Stimulated activated CD4-positive, alpha-beta T cell treated with anti-CD3 and anti-CD28 coated beads, Interleukin-2, amount 100 ng/mL, for 24 hours (primary cell): ENCODE data around the gene TAF4B.
"Not testable (repeated sequence)": the region's sequence is repeated elsewhere in the genome, so short reads cannot be mapped to it uniquely, and the experiment has no call there.

Experiments
- DNase-seq, 2 donors: peaks; one replicate each; pipeline ENCODE4 v3.0.0-alpha.2; 2020

The TAF4B gene, protein sequence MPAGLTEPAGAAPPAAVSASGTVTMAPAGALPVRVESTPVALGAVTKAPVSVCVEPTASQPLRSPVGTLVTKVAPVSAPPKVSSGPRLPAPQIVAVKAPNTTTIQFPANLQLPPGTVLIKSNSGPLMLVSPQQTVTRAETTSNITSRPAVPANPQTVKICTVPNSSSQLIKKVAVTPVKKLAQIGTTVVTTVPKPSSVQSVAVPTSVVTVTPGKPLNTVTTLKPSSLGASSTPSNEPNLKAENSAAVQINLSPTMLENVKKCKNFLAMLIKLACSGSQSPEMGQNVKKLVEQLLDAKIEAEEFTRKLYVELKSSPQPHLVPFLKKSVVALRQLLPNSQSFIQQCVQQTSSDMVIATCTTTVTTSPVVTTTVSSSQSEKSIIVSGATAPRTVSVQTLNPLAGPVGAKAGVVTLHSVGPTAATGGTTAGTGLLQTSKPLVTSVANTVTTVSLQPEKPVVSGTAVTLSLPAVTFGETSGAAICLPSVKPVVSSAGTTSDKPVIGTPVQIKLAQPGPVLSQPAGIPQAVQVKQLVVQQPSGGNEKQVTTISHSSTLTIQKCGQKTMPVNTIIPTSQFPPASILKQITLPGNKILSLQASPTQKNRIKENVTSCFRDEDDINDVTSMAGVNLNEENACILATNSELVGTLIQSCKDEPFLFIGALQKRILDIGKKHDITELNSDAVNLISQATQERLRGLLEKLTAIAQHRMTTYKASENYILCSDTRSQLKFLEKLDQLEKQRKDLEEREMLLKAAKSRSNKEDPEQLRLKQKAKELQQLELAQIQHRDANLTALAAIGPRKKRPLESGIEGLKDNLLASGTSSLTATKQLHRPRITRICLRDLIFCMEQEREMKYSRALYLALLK

DNA sequence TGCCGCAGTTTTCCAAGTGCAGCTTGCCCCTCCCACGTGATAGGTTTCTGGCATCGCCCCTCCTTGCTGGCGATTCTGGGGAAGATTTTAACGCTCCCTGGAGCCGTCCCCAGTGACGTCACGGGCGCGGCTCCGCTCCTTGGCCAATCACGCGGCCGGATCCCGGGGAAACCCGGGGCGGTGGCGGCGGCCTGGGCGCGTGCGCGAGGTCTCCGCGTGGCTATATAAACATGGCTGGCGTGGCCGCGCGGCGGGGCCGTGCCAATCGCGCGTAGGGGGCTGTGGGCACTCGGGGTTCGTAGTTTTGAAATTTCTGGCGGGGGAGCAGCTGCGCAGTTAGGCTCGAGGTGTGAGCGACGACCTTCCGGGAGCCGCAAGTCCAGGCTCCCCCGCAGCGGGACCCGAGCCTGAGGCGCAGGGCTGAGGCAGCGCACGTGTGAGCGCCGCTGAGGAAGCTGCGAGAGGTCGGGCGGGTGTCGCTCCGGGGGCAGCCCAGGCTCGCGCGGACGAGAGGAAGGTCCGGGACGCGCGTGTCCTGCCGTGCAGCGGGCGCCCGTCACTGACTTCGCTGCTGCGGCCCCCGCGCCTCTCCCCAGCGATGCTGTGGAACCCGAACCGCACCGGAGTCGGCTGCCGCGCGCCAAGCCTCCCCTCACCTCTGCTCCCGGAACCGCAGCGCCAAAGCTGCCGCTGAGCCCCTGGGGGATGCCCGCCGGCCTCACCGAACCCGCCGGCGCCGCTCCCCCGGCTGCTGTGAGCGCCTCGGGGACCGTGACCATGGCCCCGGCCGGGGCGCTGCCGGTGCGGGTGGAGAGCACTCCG is at the start of gene TAF4B:
TAF4B (plus strand) TSS at position 217 of the 822 bp plus-strand sequence; CDS start at position 706, 489 bp downstream.
- DNase-seq: peak; percentile 95 to 96

DNA sequence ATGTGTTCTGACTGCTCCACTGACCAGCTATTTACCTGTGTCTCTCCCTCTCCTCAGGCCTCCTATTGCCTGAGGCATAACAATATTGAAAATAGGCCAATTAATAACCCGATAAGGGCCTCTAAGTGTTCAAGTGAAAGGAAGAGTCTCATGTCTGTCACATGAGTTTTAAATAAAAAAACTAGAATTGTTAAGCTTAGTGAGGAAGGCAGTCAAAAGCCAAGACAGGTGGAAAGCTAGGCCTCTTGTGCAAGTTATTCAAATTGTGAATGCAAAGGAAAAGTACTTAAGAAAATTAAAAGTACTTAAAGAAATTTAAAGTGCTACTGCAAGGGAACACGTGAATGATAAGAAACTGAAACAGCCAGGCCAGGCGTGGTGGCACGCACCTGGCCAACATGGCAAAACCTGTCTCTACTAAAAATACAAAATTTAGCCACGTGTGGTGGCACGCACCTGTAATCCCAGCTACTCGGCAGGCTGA is 44.9 kb upstream of the TAF4B start:
- no peak for DNase-seq

DNA sequence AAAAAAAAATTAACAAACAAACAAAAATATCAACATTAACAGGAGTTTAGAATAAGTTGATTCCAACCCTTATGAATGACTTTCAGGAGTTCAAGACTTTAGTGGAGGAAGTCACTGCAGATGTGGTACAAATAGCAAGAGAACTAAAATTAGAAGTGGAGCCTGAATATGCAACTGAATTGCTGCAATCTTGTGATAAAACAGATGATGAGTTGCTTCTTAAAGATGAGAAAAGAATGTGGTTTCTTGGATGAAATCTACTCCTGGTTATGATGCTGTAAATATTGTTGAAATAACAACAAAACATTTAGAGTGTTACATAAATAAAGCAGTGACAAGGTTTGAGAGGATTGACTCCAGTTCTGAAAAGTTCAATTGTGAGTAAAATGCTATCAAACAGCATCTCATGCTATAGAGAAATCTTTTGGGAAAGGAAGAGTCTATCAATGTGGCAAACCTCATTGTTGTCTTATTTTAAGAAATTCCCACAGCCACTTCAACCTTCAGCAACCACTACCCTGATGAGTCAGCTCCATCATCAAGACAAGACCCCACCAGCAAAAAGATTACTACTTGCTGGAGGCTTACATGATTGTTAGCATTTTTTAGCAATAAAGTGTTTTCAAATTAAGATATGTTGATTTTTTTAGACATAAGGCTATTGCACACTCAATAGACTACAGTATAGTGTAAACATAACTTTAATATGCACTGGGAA is 42.7 kb upstream of the TAF4B start:
- DNase-seq: no peak

DNA sequence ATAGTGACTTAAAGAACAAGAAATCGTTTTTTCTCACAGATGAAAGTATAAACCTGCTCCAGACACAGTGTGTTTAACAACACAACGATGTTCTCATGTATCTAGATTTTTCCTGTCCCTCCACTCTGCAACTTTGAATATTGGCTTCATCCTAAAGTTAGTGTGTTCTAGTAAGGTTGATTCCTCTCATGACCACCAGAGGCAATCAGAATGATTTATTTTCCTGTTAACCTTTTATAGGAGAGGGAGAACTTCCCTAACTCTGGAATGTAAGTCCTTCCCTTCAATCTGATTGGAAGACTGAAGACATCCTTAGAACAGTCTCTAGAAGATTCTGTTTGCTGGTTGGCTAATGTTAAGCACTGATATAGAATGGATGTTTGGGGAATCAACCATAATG is 41.0 kb upstream of the TAF4B start:
- no peak for DNase-seq

DNA sequence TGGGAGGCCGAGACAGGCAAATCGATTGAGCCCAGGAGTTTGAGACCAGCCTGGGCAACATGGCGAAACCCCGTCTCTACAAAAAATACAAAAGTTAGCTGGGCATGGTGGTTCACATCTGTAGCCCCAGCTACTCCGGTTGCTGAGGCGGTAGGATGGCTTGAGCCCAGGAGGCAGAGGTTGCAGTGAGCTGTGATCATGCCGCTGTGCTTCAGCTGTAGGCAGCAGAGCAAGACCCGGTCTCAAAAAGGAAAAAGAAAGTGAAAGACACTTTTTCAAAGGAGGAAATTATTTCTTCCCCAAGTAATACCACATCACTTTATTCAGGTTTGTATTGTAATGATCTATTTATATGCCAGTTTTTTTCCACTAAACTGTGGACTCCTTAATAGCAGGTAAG is 35.7 kb upstream of the TAF4B start:
- peak; percentile 21 to 34 for DNase-seq

DNA sequence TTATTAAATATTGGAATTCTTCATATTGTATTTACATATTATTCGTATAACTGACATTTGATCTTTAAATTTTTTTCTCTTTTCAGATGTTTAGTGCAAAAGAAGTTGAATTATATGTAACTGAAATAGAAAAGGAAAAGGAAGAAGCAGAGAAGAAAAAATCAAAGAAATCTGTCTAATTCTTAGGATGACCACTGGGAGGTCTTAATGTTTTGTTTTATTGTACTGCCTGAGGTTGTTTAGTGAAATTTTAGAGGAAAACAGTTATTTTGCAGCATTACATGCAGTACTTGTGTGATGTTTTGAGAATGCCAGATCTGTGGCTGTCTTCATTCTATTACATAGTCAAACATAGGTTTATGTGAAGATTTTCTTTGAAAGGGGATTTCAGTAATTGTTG is 34.0 kb upstream of the TAF4B start:
- no peak for DNase-seq

DNA sequence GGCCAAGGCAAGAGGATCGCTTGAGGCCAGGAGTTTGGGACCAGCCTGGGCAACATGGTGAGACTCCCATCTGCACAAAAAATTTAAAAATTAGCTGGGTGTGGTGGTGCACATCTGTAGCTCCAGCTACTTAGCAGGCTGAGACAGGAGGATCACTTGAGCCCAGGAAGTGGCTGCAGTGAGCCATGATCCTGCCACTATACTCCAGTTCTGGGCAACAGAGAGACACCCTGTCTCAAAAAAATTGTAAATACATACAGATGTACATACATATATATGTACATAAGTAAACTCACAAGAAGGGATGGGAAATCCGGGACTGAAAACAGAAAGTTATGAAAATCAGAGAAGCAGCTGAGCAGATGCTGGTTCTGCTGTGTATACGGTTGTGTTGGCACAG is 29.6 kb upstream of the TAF4B start:
- DNase-seq: no peak

DNA sequence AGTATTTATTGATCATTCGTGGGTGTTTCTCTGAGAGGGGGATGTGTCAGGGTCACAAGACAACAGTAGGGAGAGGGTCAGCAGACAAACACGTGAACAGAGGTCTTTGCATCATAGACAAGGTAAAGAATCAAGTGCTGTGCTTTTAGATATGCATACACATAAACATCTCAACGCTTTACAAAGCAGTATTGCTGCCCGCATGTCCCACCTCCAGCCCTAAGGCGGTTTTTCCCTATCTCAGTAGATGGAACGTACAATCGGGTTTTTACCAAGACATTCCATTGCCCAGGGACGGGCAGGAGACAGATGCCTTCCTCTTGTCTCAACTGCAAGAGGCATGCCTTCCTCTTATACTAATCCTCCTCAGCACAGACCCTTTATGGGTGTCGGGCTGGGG is 24.2 kb upstream of the TAF4B start:
- DNase-seq: not testable (repeated sequence)

DNA sequence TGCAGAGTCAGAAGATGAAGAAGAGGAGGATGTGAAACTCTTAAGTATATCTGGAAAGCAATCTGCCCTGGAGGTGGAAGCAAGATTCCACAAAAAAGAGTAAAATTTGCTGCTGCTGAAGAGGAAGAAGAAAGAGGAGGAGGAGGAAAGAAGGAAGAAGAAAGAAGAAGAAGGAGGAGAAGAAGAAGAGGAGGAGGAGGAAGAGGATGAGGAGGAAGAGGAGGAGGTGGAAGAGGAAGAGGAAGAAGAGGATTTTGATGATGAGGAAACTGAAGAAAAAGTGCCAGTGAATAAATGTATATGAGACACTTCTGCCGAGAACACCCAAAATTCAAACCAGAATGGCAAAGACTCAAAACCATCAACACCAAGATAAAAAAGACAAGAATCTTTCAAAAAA is 20.9 kb upstream of the TAF4B start:
- no peak for DNase-seq

DNA sequence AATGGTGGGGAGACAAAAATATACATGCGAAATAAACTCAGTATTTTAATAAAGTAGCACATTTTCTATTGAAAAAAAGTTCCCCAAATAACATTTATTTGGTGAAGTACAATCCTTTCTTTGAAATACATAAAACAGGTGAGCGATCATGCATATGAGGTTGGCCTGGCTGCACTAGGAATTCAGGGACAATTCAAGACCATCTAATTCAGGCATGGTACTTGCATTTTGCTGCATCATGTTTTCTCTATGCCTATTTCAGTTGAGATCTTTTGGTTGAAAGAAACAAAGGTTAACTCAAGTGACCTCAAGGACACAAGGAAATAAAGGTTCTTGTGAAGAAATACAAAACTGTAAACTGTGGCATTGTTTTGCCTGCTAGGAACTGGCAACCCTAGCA is 19.8 kb upstream of the TAF4B start:
- no peak for DNase-seq

DNA sequence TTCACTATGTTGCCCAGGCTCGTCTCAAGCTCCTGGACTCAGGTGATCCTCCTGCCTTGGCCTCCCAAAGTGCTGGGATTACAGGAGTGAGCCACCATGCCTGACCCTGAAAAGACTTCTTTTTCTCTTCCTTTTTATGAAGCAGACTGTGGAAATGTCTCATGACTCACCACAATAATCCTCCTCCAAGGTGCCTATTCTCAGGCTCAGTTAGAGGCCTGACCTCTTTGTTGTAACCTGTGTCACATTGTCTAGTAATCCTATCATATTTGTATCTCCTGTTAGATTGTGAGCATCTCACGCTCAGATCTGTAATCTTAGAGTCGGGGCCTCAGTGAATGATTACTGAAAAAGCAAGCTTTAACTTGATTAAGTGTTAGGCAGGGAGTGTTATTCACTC is 18.3 kb upstream of the TAF4B start:
- DNase-seq: no peak

DNA sequence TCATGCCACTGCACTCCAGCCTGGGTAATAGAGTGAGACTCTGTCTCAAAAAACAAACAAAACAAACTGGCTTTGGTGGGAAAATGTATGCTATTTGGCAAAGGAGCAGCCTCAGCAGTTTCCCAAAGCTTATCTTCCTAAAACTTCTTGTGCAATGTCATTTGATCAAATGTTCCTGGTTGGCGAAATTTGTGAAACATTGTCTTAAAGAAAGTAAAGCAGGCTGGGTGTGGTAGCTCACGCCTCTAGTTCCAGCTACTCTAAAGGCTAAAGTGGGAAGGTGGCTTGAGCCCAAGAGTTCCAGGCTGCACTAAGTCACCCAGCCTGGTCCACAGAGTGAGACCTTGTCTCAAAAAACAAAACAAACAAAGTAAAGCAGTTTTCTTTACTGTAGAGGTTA is 17.3 kb upstream of the TAF4B start:
- DNase-seq: no peak

DNA sequence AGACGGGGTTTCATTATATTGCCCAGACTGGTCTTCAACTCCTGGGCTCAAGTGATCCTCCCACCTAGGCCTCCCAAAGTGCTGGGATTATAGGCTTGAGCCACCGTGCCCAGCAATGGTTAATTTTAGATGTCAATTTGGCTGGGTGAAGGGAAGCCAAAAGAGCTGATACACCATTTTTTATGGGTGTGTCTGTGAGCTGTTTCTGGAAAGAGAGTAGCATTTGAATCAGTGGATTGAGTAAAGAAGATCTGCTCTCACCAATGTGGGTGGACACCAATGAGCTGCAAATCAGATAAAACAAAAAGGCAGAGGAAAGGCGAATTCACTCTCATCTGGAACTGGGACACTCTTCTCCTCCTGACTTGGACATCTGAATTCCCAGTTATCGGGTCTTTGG is 16.1 kb upstream of the TAF4B start:
- DNase-seq: no peak

DNA sequence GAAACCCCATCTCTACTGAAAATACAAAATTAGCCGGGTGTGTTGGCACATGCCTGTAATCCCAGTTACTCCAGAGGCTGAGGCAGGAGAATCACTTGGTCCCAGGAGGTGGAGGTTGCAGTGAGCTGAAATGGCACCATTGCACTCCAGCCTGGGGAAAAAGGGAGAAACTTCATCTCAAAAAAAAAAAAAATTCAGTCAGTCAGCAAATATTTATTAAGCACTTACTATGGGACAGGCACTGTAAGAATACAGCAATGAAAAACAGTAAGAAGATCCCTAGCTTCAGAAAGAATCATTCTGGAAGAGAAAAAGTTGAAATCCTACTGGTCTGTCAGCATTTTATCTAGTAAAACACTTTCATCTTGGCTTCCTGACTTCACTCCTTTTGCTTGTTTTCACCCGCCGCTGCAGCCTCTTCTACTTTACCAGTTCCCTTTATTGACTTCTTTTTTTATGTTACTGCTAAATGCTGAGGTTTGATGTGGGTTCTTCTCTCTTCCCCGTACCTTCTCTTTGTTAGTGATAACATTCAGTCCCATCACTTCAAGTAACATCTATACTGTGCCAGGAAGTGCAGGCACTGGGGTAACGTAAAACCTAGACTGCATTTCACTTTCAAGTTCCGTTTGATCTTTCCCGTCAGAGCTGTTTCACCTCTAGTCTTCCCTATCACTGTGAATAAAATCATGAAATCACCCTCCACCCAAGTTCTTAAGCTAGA is 10.8 kb upstream of the TAF4B start:
- peak; percentile 17 to 42 for DNase-seq

DNA sequence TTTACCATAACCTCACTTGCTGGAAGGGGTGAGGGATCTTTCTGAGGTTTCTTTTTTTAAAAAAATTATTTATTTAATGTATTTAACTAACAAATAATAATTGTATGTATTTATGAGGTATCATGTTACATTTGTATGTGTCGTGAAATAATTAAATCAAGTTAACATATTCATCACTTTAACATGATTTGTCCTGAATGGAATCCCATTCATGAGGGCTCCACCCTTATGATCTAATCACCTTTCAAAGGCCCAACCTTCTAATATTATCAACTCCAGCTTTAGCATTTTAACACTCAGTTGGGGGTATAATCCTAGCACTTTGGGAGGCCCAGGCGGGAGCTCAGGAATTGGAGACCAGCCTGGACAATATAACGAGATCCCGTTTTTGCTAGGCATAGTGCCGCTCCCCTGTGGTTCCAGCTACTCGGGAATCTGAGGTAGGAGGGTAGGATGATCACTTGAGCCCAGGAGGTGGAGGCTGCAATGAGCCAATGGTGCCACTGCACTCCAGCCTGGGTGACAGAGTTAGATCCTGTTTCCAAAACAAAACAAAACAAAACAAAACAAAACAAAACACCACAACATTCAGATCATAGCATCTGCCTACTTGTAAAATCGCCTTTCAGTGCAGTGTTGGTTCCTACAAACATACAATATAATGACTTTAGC is 1.1 kb upstream of the TAF4B start:
- DNase-seq: no peak

DNA sequence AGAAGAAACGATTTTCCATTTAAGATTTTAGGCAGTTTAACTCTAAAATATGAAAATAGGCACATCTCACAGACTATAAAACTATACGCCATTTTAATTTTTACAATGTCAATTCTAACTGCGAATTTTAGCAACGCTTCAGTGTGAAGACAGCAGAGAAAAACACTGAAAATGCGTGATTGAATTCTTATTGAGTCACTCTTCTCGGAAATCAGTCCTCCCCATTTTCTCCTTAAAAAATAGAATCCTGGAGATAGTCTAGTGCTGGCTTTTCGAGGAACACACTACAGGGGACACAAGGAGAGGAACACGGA is 373 bp upstream of the TAF4B start:
- no peak for DNase-seq

DNA sequence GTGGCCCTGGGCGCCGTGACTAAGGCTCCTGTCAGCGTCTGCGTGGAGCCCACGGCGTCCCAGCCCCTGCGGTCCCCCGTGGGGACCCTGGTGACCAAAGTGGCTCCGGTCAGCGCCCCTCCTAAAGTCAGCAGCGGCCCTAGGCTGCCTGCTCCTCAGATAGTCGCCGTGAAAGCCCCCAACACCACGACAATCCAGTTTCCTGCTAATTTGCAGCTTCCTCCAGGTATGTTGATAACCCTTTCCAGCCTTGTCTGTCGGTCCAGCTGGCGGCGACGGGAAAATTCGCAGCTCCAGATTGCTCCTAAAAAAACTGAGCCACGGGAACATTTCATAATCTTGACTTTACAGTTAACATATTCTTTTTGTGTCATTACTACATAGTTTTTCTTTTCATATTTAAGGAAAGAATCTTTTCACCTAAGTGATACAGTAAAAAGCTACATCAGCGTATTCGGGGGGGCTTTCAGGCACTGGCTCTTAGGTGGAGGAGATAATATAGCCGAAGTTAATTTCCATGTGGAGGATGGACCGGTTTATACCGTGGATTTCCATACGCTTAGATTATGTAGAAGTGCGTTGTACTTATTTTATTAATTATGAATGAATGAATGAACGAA is 916 bp downstream of the TAF4B start:
- no peak for DNase-seq

DNA sequence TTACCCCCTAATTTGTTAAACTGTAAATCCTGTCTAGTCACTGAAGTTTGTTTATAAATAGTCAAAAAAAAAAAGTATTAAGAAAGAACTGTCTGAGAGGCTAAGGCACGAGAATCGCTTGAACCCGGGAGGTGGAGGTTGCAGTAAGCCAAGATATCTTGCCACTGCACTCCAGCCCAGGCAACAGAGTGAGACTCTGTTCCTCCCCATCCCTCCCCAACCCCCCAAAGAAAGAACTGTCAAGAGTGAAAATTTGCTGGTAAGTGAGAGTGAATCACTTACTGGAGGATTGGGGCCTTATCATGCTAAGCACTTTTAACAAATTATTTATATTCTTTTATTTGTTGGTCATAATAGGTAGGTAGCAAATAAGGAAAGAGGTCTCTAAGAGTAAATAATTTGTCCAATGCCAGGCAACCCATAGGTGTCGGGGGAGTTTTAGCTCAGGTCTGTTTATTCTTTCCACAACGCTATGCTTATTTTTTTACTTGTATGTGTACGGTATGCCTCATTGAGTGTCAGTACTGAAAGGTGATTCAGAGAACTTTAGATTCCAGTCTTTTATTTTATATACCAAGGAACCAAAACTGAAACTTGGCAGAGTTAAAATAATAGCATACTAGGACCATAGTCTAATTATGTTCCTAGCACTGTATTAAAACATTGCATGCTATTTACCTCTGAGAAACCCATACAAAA is 2.5 kb downstream of the TAF4B start:
- DNase-seq: no peak

DNA sequence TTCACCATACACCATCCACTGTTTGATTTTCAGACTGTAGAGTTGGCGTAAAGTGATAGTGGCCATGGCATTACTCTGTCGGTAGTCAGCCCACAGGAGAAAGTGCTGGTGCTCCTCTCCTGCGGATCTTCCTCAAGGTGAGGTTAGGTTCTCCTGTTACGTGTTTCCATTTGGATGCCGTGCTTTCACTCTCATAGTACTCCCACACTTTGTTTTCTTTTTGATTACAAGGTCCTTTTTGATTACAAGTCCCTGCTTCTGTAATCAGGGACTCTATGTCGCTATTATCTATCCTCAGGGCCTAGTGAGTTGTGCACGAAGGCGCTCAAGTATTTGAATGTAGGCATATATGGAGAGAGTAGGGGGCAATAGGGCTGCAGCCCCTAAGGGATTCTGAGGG is 4.3 kb downstream of the TAF4B start:
- no peak for DNase-seq

DNA sequence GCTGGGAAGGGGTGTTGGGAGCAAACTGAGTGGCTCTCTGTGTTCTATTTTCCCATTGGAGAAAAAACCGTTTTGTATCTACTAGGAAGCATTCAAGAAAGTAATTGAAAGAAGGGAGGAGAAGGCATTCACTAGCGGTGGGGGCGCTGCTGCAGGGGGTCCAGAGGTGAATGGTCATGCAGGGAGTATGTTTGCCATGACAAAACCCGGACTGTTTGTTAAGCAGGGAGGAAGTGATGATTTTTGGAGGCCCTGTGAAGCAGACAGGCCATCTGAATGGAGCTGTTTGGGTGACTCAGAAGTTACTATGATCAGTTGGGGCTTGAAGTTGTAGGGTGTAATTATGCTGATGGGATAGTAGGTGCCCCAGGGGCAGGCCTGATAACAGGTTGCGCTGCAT is 7.0 kb downstream of the TAF4B start:
- DNase-seq: no peak
